ENCODE measurements around the gene MAP3K15. TPM values are rescaled to one million over a fixed set of nuclear protein-coding genes. Genes with fewer than 3 reads are reported as not detected.
"Not testable (repeated sequence)": the region's sequence is repeated elsewhere in the genome, so short reads cannot be mapped to it uniquely, and the experiment has no call there.

MAP3K15 gene
- total and polyA plus RNA-seq, 2 of the 13 experiments (the other 11 are each of a cell fraction or from before 2014, with no cell fraction given): 3.9 to 6.4 TPM

GRCh38 chrX:19446397-19446796 is 68.9 kb downstream of the MAP3K15 start:
- intact Hi-C loops (cut with micrococcal nuclease; ENCODE audit: unreplicated experiment): no loop called here
- no peaks in the 10 kb centered on the region for H3K36me3 ChIP-seq (replicated peaks in 1 of 2; ENCODE audit: control insufficient read depth in 1 of 2, insufficient read depth in 2 of 2, low read length in 2 of 2)
- H3K4me1 ChIP-seq (ENCODE audit: insufficient read depth, low read length): peaks cover 6% of the 10 kb centered on the region; the same call in 1 of the 2 replicates
- H3K27ac ChIP-seq (ENCODE audit: extremely low read length, insufficient read depth, low read length): no peak overlapping the region
- ChIA-PET POLR2A (no interaction called here), CTCF (ENCODE audit: low intra/inter-chr PET ratio, low total read pairs) (no interaction called here)
- H3K4me3 ChIP-seq (replicated peaks in 1 of 3; ENCODE audit: insufficient read depth in 1 of 3, low read depth in 2 of 3, low read length in 3 of 3): no peak overlapping the region
- no peak overlapping the region for H2AFZ ChIP-seq (ENCODE audit: low read length)
- in situ Hi-C loops (cut with HindIII; ENCODE audit: extremely low pct_ligation_motif_present, low pct_unique_long_range_greater_than_20kb): no loop called here
- DNase-seq (ENCODE audit: low spot score): no peak
- WGBS (ENCODE audit: low lambda C conversion rate): 62% methylated on average over 4 of the region's 4 CpGs
- no TSS peak for BruUV-seq (replicated peaks)
- H3K9me3 ChIP-seq (ENCODE audit: low read length): no peaks in the 10 kb centered on the region
- H3K27me3 ChIP-seq (ENCODE audit: control insufficient read depth in 1 of 2, insufficient read depth in 2 of 2, low read length in 2 of 2): no peaks in the 10 kb centered on the region
- no peak overlapping the region for H3K4me2 ChIP-seq (ENCODE audit: low read depth, low read length)
- no peak for FAIRE-seq
- no peaks in the 10 kb centered on the region for H4K20me1 ChIP-seq (ENCODE audit: insufficient read depth, low read length)
- TF ChIP-seq HINFP (CRISPR knock-in tag; IDR thresholded peaks at IDR 0.05; ENCODE audit: low read depth) (no peak), HNF4A (CRISPR knock-in tag; IDR thresholded peaks at IDR 0.05) (0 out of 2 replicates have a peak, but pooled peaks have one; percentile 13)
- no peaks in the 10 kb centered on the region for H3K79me2 ChIP-seq (ENCODE audit: insufficient read depth, low read length)
- ATAC-seq: no peak; the same call in 2 of the 3 replicates
- H3K9ac ChIP-seq (ENCODE audit: insufficient read depth, low read depth, low read length): no peak overlapping the region

GRCh38 chrX:19445772-19446171 is 69.5 kb downstream of the MAP3K15 start:
- H3K9me3 ChIP-seq (ENCODE audit: low read length); H3K4me2 ChIP-seq (ENCODE audit: low read depth, low read length); FAIRE-seq; H3K27me3 ChIP-seq (ENCODE audit: control insufficient read depth in 1 of 2, insufficient read depth in 2 of 2, low read length in 2 of 2); BruUV-seq (replicated peaks); H3K4me3 ChIP-seq (replicated peaks in 1 of 3; ENCODE audit: insufficient read depth in 1 of 3, low read depth in 2 of 3, low read length in 3 of 3); DNase-seq (ENCODE audit: low spot score); in situ Hi-C loops (cut with HindIII; ENCODE audit: extremely low pct_ligation_motif_present, low pct_unique_long_range_greater_than_20kb); CTCF ChIA-PET (ENCODE audit: low intra/inter-chr PET ratio, low total read pairs); H4K20me1 ChIP-seq (ENCODE audit: insufficient read depth, low read length); H3K9ac ChIP-seq (ENCODE audit: insufficient read depth, low read depth, low read length); H2AFZ ChIP-seq (ENCODE audit: low read length); POLR2A ChIA-PET; H3K27ac ChIP-seq (ENCODE audit: extremely low read length, insufficient read depth, low read length); H3K36me3 ChIP-seq (replicated peaks in 1 of 2; ENCODE audit: control insufficient read depth in 1 of 2, insufficient read depth in 2 of 2, low read length in 2 of 2); H3K4me1 ChIP-seq (ENCODE audit: insufficient read depth, low read length); intact Hi-C loops (cut with micrococcal nuclease; ENCODE audit: unreplicated experiment); ATAC-seq; H3K79me2 ChIP-seq (ENCODE audit: insufficient read depth, low read length): not testable (repeated sequence)
- WGBS (ENCODE audit: low lambda C conversion rate): 96% methylated on average over 10 of the region's 10 CpGs
